Mesendoderm (in vitro differentiated cells): Measurements from ENCODE around the gene SMARCA2.

Experiments used
- DNase-seq: peaks from one replicate; pipeline ENCODE4 v3.0.0; 2013
- H2AK5ac ChIP-seq: 2 replicates; pipeline ENCODE4 v1.6.1; 2013; ENCODE audit warnings: low read length, inconsistent platforms
- H2BK120ac ChIP-seq: 2 replicates; pipeline ENCODE4 v1.6.1; 2013; ENCODE audit warnings: low read depth, mild to moderate bottlenecking, low read length, moderate library complexity, mixed read lengths
- H2BK15ac ChIP-seq: replicated peaks from 2 replicates; pipeline ENCODE4 v1.6.1; 2013; ENCODE audit warnings: low read depth, mild to moderate bottlenecking, moderate library complexity
- H2BK5ac ChIP-seq: 2 replicates; pipeline ENCODE4 v1.6.1; 2013; ENCODE audit warnings: low read length, inconsistent platforms
- H3K18ac ChIP-seq: 2 replicates; pipeline ENCODE4 v1.6.1; 2013; ENCODE audit warnings: mild to moderate bottlenecking, low read length, mixed read lengths
- H3K23ac ChIP-seq: one replicate; pipeline ENCODE4 v1.6.1; 2013; ENCODE audit warnings: low read length
- H3K27ac ChIP-seq: 2 replicates; pipeline ENCODE4 v1.5.1; 2013; ENCODE audit warnings: low read depth, mild to moderate bottlenecking, inconsistent platforms, low read length, moderate library complexity
- H3K27me3 ChIP-seq: 2 replicates; pipeline ENCODE4 v1.6.1; 2013; ENCODE audit warnings: low read length, control low read depth, mild to moderate bottlenecking, inconsistent platforms; ENCODE audit not compliant: insufficient read depth, poor library complexity
- H3K36me3 ChIP-seq: 2 replicates; pipeline ENCODE4 v1.6.1; 2013; ENCODE audit warnings: low read length, inconsistent platforms; ENCODE audit not compliant: control insufficient read depth, insufficient read depth
- H3K4ac ChIP-seq: one replicate; pipeline ENCODE4 v1.6.1; 2013; ENCODE audit warnings: low read depth, mild to moderate bottlenecking, low read length, moderate library complexity
- H3K4me1 ChIP-seq: 2 replicates; pipeline ENCODE4 v1.6.1; 2013; ENCODE audit warnings: low read depth, low read length, inconsistent platforms; ENCODE audit not compliant: control insufficient read depth
- H3K4me2 ChIP-seq: 2 replicates; pipeline ENCODE4 v1.6.1; 2013; ENCODE audit warnings: low read length
- H3K4me3 ChIP-seq: 2 replicates; pipeline ENCODE4 v1.5.1; 2013; ENCODE audit warnings: mild to moderate bottlenecking, low read length
- H3K56ac ChIP-seq: one replicate; pipeline ENCODE4 v1.6.1; 2013; ENCODE audit warnings: low read length
- H3K79me1 ChIP-seq: 2 replicates; pipeline ENCODE4 v1.6.1; 2013; ENCODE audit warnings: low read length, inconsistent platforms
- H3K79me2 ChIP-seq: 2 replicates; pipeline ENCODE4 v1.6.1; 2013; ENCODE audit warnings: mild to moderate bottlenecking, low read length; ENCODE audit not compliant: control insufficient read depth, insufficient read depth
- H3K9ac ChIP-seq: 2 replicates; pipeline ENCODE4 v1.6.1; 2013; ENCODE audit warnings: low read length, inconsistent platforms
- H4K5ac ChIP-seq: one replicate; pipeline ENCODE4 v1.6.1; 2013; ENCODE audit warnings: low read length
- H4K8ac ChIP-seq: one replicate; pipeline ENCODE4 v1.6.1; 2013; ENCODE audit warnings: low read depth, mild to moderate bottlenecking, control low read depth, low read length, moderate library complexity
- WGBS: extraction: QIAGEN DNeasy Blood & Tissue Kit; methylation state at CpG from one replicate; pipeline ENCODE4 v1.1.7; 2013; ENCODE audit warnings: low lambda C conversion rate, missing lambda C conversion rate; ENCODE audit not compliant: insufficient coverage; ENCODE audit errors: extremely low coverage; 5-methylcytosine and 5-hydroxymethylcytosine counted together

The SMARCA2 gene

GRCh38 chr9:2036844-2037243 lies 21.7 kb downstream of the SMARCA2 start:
- no peaks in the 10 kb centered on the region for H3K27me3 ChIP-seq
- no peak overlapping the region for H3K4me3 ChIP-seq
- H2BK5ac ChIP-seq = no peak overlapping the region
- H3K18ac ChIP-seq = no peak overlapping the region
- H3K36me3 ChIP-seq = no peaks in the 10 kb centered on the region
- H4K8ac ChIP-seq = no peak overlapping the region
- no peak overlapping the region for H2BK120ac ChIP-seq
- no peak overlapping the region for H2BK15ac ChIP-seq
- H4K5ac ChIP-seq = no peak overlapping the region
- H3K23ac ChIP-seq = no peak overlapping the region
- H2AK5ac ChIP-seq = no peak overlapping the region
- H3K4me1 ChIP-seq = no peaks in the 10 kb centered on the region
- no peak overlapping the region for H3K27ac ChIP-seq
- no peak overlapping the region for H3K9ac ChIP-seq
- H3K79me1 ChIP-seq = no peaks in the 10 kb centered on the region
- WGBS = no CpG with 5 or more reads among the region's 4 CpGs
- H3K56ac ChIP-seq = no peak overlapping the region
- H3K4me2 ChIP-seq = no peak overlapping the region
- no peak overlapping the region for H3K4ac ChIP-seq
- H3K79me2 ChIP-seq = no peaks in the 10 kb centered on the region
- no peak for DNase-seq

DNA sequence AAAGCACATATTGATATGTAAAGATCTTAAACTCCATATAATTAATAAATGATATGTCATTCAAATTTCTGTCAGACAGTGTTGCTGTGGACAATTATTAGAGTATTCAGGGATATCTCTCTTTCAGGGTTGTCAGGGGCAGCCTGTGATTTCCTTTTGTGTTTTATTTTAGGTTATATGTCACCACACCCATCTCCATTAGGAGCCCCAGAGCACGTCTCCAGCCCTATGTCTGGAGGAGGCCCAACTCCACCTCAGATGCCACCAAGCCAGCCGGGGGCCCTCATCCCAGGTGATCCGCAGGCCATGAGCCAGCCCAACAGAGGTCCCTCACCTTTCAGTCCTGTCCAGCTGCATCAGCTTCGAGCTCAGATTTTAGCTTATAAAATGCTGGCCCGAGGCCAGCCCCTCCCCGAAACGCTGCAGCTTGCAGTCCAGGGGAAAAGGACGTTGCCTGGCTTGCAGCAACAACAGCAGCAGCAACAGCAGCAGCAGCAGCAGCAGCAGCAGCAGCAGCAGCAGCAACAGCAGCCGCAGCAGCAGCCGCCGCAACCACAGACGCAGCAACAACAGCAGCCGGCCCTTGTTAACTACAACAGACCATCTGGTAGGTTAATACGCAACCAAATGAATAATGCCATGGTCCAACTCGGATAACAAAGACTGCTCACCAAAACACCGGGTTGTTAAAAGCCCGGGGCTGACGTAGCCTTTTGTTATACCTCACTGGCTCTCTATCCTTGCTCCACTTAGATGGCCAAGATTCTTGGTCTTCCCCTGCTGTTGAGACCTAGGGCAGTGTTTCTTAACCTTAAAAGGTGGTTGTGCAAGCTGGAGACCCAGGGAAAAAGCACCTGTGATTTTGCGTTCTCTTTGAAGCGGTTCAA lies 24.4 kb downstream of the SMARCA2 start:
- Histone ChIP-seq H3K23ac (no peak overlapping the region), H3K18ac (no peak overlapping the region), H3K27ac (no peak overlapping the region), H3K4ac (no peak overlapping the region), H2BK5ac (no peak overlapping the region), H3K4me3 (no peak overlapping the region), H2AK5ac (no peak overlapping the region), H3K79me1 (no peaks in the 10 kb centered on the region), H2BK15ac (no peak overlapping the region), H2BK120ac (no peak overlapping the region), H3K27me3 (no peaks in the 10 kb centered on the region), H4K5ac (no peak overlapping the region), H4K8ac (no peak overlapping the region), H3K4me1 (peaks cover 2% of the 10 kb centered on the region), H3K4me2 (no peak overlapping the region), H3K36me3 (no peaks in the 10 kb centered on the region), H3K79me2 (no peaks in the 10 kb centered on the region), H3K9ac (no peak overlapping the region), H3K56ac (no peak overlapping the region)
- DNase-seq = no peak
- WGBS = no CpG with 5 or more reads among the region's 20 CpGs

DNA sequence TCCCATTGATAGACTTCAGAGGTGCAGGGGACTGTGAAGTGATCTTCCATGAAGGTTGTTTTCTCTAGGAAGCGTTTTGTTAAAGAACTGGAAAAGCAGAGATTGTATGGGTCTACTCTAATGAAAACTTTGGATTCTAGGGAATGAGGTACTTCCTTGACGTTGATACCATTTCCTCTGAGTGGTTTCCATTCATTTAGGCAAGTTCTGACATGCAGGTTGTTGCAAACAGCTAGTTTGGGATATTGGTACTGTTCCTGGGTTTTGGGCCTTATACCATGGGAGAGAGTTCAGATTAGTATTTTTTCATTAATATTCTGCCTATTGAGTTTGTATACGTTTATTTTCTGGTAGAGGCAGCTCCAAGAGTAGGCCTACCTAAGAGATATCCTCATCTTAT lies 25.7 kb downstream of the SMARCA2 start:
- no CpG with 5 or more reads among the region's 3 CpGs for WGBS
- no peak for DNase-seq
- H3K36me3 ChIP-seq = no peaks in the 10 kb centered on the region

DNA sequence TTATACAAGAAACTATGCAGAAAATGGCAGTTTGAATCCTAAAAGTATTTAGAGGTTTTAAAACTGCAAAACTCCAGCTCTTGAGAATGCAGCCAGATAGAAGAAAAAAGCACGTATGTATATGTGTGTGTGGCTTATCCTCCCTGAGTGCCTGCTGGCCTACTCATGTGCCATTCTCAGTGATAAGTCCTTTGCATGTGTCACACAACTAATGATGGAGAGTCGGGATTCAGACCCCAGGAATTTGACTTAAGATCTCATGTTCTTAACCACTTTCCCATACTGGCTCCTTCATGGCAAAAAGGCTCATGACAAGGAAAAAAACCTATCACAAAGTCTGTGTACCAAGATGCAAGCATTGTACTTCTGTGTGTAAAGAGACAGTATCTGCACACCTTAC lies 26.6 kb downstream of the SMARCA2 start:
- Histone ChIP-seq H3K56ac (no peak overlapping the region), H2AK5ac (no peak overlapping the region), H3K4ac (no peak overlapping the region), H3K4me3 (no peak overlapping the region), H4K8ac (no peak overlapping the region), H3K27me3 (peaks cover 3% of the 10 kb centered on the region), H3K79me1 (no peaks in the 10 kb centered on the region), H2BK120ac (no peak overlapping the region), H3K79me2 (no peaks in the 10 kb centered on the region), H3K9ac (no peak overlapping the region), H3K36me3 (no peaks in the 10 kb centered on the region), H3K27ac (no peak overlapping the region), H3K18ac (no peak overlapping the region), H2BK15ac (no peak overlapping the region), H3K4me2 (no peak overlapping the region), H2BK5ac (no peak overlapping the region), H3K23ac (no peak overlapping the region), H3K4me1 (peaks cover 2% of the 10 kb centered on the region), H4K5ac (no peak overlapping the region)
- no CpG with 5 or more reads among the region's 2 CpGs for WGBS
- no peak for DNase-seq

More for the DNA sequence above, 25.7 kb downstream of the SMARCA2 start:
- Histone ChIP-seq H2BK15ac (no peak overlapping the region), H3K4ac (no peak overlapping the region), H2BK5ac (no peak overlapping the region), H3K4me2 (no peak overlapping the region), H3K27ac (no peak overlapping the region), H3K27me3 (no peaks in the 10 kb centered on the region), H3K4me3 (no peak overlapping the region), H3K4me1 (peaks cover 2% of the 10 kb centered on the region), H2BK120ac (no peak overlapping the region), H3K18ac (no peak overlapping the region), H3K56ac (no peak overlapping the region), H4K5ac (no peak overlapping the region), H3K79me1 (no peaks in the 10 kb centered on the region), H3K23ac (no peak overlapping the region), H3K9ac (no peak overlapping the region), H3K79me2 (no peaks in the 10 kb centered on the region), H4K8ac (no peak overlapping the region), H2AK5ac (no peak overlapping the region)

DNA sequence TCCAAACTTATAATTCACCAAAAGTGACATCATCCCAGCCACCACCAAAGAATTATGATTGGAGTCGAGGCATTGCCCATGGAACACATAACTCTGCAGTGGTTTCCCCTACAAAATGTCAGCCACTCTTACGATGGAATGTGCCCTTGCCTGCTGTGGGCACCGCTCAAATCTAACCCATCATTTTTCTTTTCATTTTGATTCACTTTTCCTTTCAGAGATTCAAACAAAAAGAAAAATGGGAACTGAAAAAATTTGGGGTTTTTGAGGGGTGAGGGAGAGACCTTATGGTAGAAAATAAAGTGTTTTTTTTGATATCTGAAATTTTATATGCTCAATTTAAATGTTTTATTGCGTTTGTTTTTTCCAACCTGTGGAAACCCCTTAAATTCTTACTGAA lies 28.1 kb downstream of the SMARCA2 start:
- no peak overlapping the region for H3K27ac ChIP-seq
- DNase-seq = no peak
- H3K9ac ChIP-seq = no peak overlapping the region
- H3K4me1 ChIP-seq = peaks cover 2% of the 10 kb centered on the region
- H4K8ac ChIP-seq = no peak overlapping the region
- no peak overlapping the region for H2BK120ac ChIP-seq
- no peak overlapping the region for H2BK15ac ChIP-seq
- H2BK5ac ChIP-seq = no peak overlapping the region
- H3K79me2 ChIP-seq = no peaks in the 10 kb centered on the region
- H3K56ac ChIP-seq = no peak overlapping the region
- WGBS = no CpG with 5 or more reads among the region's 4 CpGs
- no peaks in the 10 kb centered on the region for H3K79me1 ChIP-seq
- no peak overlapping the region for H4K5ac ChIP-seq
- no peaks in the 10 kb centered on the region for H3K36me3 ChIP-seq
- H3K18ac ChIP-seq = no peak overlapping the region
- H3K27me3 ChIP-seq = peaks cover 7% of the 10 kb centered on the region
- no peak overlapping the region for H3K4ac ChIP-seq
- no peak overlapping the region for H3K23ac ChIP-seq
- H3K4me3 ChIP-seq = no peak overlapping the region
- H2AK5ac ChIP-seq = no peak overlapping the region
- no peak overlapping the region for H3K4me2 ChIP-seq
